ENCODE results near the gene EXOG. TPM values are rescaled to one million over a fixed set of nuclear protein-coding genes. Genes with fewer than 3 reads are reported as not detected.

The EXOG gene
- polyA plus RNA-seq, 1 donor from 2014 or later = 45.6 TPM

DNA sequence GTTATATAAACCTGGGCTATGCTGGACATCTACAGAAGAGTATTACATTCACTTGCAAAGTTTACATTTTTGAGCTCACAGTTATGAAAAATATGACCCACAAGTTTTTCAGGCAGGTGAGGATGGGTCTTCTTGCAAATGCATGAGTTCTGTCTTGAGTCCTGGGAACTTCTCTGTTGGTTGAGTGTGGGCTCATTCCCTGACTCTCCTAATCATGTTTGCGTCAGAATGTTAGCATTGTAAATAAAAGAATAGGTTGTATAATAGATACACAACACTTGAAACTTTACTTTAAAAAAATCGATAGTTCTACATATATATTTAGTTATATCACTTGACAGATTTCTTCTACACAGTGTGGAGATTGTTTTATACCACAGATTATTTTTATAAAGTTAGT is 7.2 kb upstream of the EXOG start:
- Histone ChIP-seq H3K79me2 (replicated peaks; ENCODE audit: insufficient read depth, low read length) (no peaks in the 10 kb centered on the region), H3K36me3 (ENCODE audit: insufficient read depth, low read length) (peaks cover 5% of the 10 kb centered on the region), H3K9ac (ENCODE audit: low read length) (no peak overlapping the region), H3K9me3 (ENCODE audit: low read length) (no peaks in the 10 kb centered on the region), H3K9me2 (ENCODE audit: insufficient read depth, low read length) (no peaks in the 10 kb centered on the region), H4K20me1 (ENCODE audit: insufficient read depth) (no peaks in the 10 kb centered on the region), H3F3A (ENCODE audit: insufficient read depth, low read length, poor library complexity, severe bottlenecking) (no peaks in the 10 kb centered on the region), H3K4me3 (ENCODE audit: low read length) (no peak overlapping the region), H3K27me3 (ENCODE audit: insufficient read depth, low read depth, low read length) (no peaks in the 10 kb centered on the region), H3K27ac (ENCODE audit: low read length) (no peak overlapping the region), H3K4me2 (ENCODE audit: low read length) (no peak overlapping the region), H2AFZ (ENCODE audit: low read depth, low read length) (no peak overlapping the region)
- TF ChIP-seq RAD21 (conservative IDR thresholded peaks at IDR 0.05) (no peak), TAF1 (IDR thresholded peaks at IDR 0.05; ENCODE audit: low read depth) (no peak), EZH2 (IDR thresholded peaks at IDR 0.05; ENCODE audit: borderline replicate concordance, insufficient read depth, low read length, poor library complexity, severe bottlenecking) (no peak), SMC3 (conservative IDR thresholded peaks at IDR 0.05; ENCODE audit: poor library complexity) (no peak), MXI1 (conservative IDR thresholded peaks at IDR 0.05; ENCODE audit: poor library complexity, severe bottlenecking) (no peak), POLR2AphosphoS5 (IDR thresholded peaks at IDR 0.05) (no peak), EP300 (conservative IDR thresholded peaks at IDR 0.05; ENCODE audit: poor library complexity, severe bottlenecking) (no peak)
- TF ChIP-seq, protein P1, sequence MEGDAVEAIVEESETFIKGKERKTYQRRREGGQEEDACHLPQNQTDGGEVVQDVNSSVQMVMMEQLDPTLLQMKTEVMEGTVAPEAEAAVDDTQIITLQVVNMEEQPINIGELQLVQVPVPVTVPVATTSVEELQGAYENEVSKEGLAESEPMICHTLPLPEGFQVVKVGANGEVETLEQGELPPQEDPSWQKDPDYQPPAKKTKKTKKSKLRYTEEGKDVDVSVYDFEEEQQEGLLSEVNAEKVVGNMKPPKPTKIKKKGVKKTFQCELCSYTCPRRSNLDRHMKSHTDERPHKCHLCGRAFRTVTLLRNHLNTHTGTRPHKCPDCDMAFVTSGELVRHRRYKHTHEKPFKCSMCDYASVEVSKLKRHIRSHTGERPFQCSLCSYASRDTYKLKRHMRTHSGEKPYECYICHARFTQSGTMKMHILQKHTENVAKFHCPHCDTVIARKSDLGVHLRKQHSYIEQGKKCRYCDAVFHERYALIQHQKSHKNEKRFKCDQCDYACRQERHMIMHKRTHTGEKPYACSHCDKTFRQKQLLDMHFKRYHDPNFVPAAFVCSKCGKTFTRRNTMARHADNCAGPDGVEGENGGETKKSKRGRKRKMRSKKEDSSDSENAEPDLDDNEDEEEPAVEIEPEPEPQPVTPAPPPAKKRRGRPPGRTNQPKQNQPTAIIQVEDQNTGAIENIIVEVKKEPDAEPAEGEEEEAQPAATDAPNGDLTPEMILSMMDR (IDR thresholded peaks at IDR 0.05; ENCODE audit: poor library complexity, severe bottlenecking) = no peak
- TF ChIP-seq, protein P2, sequence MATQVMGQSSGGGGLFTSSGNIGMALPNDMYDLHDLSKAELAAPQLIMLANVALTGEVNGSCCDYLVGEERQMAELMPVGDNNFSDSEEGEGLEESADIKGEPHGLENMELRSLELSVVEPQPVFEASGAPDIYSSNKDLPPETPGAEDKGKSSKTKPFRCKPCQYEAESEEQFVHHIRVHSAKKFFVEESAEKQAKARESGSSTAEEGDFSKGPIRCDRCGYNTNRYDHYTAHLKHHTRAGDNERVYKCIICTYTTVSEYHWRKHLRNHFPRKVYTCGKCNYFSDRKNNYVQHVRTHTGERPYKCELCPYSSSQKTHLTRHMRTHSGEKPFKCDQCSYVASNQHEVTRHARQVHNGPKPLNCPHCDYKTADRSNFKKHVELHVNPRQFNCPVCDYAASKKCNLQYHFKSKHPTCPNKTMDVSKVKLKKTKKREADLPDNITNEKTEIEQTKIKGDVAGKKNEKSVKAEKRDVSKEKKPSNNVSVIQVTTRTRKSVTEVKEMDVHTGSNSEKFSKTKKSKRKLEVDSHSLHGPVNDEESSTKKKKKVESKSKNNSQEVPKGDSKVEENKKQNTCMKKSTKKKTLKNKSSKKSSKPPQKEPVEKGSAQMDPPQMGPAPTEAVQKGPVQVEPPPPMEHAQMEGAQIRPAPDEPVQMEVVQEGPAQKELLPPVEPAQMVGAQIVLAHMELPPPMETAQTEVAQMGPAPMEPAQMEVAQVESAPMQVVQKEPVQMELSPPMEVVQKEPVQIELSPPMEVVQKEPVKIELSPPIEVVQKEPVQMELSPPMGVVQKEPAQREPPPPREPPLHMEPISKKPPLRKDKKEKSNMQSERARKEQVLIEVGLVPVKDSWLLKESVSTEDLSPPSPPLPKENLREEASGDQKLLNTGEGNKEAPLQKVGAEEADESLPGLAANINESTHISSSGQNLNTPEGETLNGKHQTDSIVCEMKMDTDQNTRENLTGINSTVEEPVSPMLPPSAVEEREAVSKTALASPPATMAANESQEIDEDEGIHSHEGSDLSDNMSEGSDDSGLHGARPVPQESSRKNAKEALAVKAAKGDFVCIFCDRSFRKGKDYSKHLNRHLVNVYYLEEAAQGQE (IDR thresholded peaks at IDR 0.05; ENCODE audit: borderline replicate concordance) = no peak

DNA sequence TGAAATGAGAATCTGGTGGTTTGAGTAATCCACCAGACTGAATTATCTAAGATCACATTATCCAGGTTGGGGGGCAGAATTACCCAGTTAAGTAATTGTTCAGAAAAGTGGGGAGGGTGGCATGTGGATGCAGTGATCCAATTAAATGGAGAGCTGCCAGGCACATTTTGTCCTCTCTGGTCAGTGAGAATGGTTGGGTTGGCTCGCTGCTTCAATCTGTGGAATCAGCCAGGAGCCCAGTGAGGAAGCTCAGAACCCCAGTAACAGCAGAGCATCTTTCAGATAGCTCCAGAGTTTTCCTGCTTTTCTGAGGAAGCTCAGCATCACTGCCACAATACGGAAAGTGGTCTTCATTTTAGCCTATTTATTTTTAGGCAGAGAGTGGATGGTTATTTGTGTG is 6.4 kb upstream of the EXOG start:
- Histone ChIP-seq H2AFZ (ENCODE audit: low read depth, low read length) (no peak overlapping the region), H3K9ac (ENCODE audit: low read length) (no peak overlapping the region), H3K36me3 (ENCODE audit: insufficient read depth, low read length) (peaks cover 5% of the 10 kb centered on the region), H3K4me2 (ENCODE audit: low read length) (no peak overlapping the region), H3K79me2 (replicated peaks; ENCODE audit: insufficient read depth, low read length) (no peaks in the 10 kb centered on the region), H3K4me3 (ENCODE audit: low read length) (no peak overlapping the region), H3K27ac (ENCODE audit: low read length) (no peak overlapping the region), H3K27me3 (ENCODE audit: insufficient read depth, low read depth, low read length) (no peaks in the 10 kb centered on the region), H4K20me1 (ENCODE audit: insufficient read depth) (no peaks in the 10 kb centered on the region), H3K9me2 (ENCODE audit: insufficient read depth, low read length) (no peaks in the 10 kb centered on the region), H3F3A (ENCODE audit: insufficient read depth, low read length, poor library complexity, severe bottlenecking) (no peaks in the 10 kb centered on the region), H3K9me3 (ENCODE audit: low read length) (no peaks in the 10 kb centered on the region)
- TF ChIP-seq, protein P2 (IDR thresholded peaks at IDR 0.05; ENCODE audit: borderline replicate concordance) = no peak
- no peak for TF ChIP-seq SMC3 (conservative IDR thresholded peaks at IDR 0.05; ENCODE audit: poor library complexity)
